Amniotic epithelial cell (primary cell): Measurements from ENCODE around the gene CNBD2.
"Not testable (repeated sequence)": the region's sequence is repeated elsewhere in the genome, so short reads cannot be mapped to it uniquely, and the experiment has no call there.

Experiments
- DNase-seq: peaks from one replicate; pipeline ENCODE4 v3.0.0-alpha.2; 2010; ENCODE audit warnings: low read depth

Gene CNBD2

GRCh38 chr20:35975576-35976373, 7.4 kb downstream of the CNBD2 start:
- no peak for DNase-seq

GRCh38 chr20:35978041-35978513, 9.7 kb downstream of the CNBD2 start:
- peak; percentile 70 for DNase-seq

- no peak for DNase-seq
Measured at GRCh38 chr20:35979544-35979943, 11.2 kb downstream of the CNBD2 start.

- DNase-seq: no peak
Measured at GRCh38 chr20:35981969-35982368, 13.6 kb downstream of the CNBD2 start.

- no peak for DNase-seq
Measured at GRCh38 chr20:35984382-35984781, 16.0 kb downstream of the CNBD2 start.

GRCh38 chr20:35985806-35986205, 17.4 kb downstream of the CNBD2 start:
- DNase-seq: no peak

GRCh38 chr20:35988910-35989463, 20.6 kb downstream of the CNBD2 start:
- peak; percentile 67 for DNase-seq

GRCh38 chr20:35991142-35991771, 22.9 kb downstream of the CNBD2 start:
- peak; percentile 31 for DNase-seq

- peak; percentile 47 for DNase-seq
Measured at GRCh38 chr20:35992713-35993335, 24.4 kb downstream of the CNBD2 start.

- DNase-seq: peak; percentile 76
Measured at GRCh38 chr20:35994994-35995453, 26.6 kb downstream of the CNBD2 start.

- not testable (repeated sequence) for DNase-seq
Measured at GRCh38 chr20:35996492-35996891, 28.1 kb downstream of the CNBD2 start.

GRCh38 chr20:36001331-36001730, 32.9 kb downstream of the CNBD2 start:
- DNase-seq: not testable (repeated sequence)

- DNase-seq: no peak
Measured at GRCh38 chr20:36002855-36003254, 34.5 kb downstream of the CNBD2 start.

- DNase-seq: peak; percentile 50
Measured at GRCh38 chr20:36004045-36004444, 35.7 kb downstream of the CNBD2 start.

- DNase-seq: peak; percentile 9
Measured at GRCh38 chr20:36008461-36009035, 40.2 kb downstream of the CNBD2 start.

- no peak for DNase-seq
Measured at GRCh38 chr20:36010076-36010475, 41.7 kb downstream of the CNBD2 start.

- DNase-seq: no peak
Measured at GRCh38 chr20:36010825-36011224, 42.4 kb downstream of the CNBD2 start.

GRCh38 chr20:36015806-36016403, 47.5 kb downstream of the CNBD2 start:
- no peak for DNase-seq

- peak; percentile 42 for DNase-seq
Measured at GRCh38 chr20:36017048-36017951, 48.9 kb downstream of the CNBD2 start.

- no peak for DNase-seq
Measured at GRCh38 chr20:36018208-36018988, 50.0 kb downstream of the CNBD2 start.
